Heart left ventricle (tissue), 16 donors: ENCODE data around the gene BCL2. TPM values are rescaled to one million over a fixed set of nuclear protein-coding genes. Genes with fewer than 3 reads are reported as not detected.
"Not testable (repeated sequence)": the region's sequence is repeated elsewhere in the genome, so short reads cannot be mapped to it uniquely, and the experiment has no call there.

ENCODE experiments used
- ATAC-seq, 4 donors: fragments of 200-7000 bp; cut with Tn5 transposase; one replicate each; pipeline ENCODE4 v1.9.1; 2020 to 2022; ENCODE audit warnings: moderate library complexity in 4 of 4, mild to moderate bottlenecking in 3 of 4, moderate number of reproducible peaks in 1 of 4
- DNase-seq, 5 donors: peaks; one replicate each; pipeline ENCODE4 v3.0.0-alpha.2; 2020
- H3K27ac ChIP-seq, 12 donors: fragments of 200-600 bp; sonication (generic) in 4 of 12; one replicate each; pipeline versions ENCODE4 v1.5.0 to v1.8.0; 2016 to 2022; ENCODE audit warnings: mild to moderate bottlenecking in 2 of 12
- H3K27me3 ChIP-seq, 9 donors: fragments of 200-600 bp; sonication (generic) in 2 of 9; one replicate each; pipeline versions ENCODE4 v1.5.1 to v1.8.0; 2016 to 2022; ENCODE audit warnings: mild to moderate bottlenecking in 3 of 9
- H3K36me3 ChIP-seq, 9 donors: fragments of 200-600 bp; sonication (generic) in 2 of 9; one replicate each; pipeline versions ENCODE4 v1.5.0 to v1.8.0; 2018 to 2022; ENCODE audit warnings: mild to moderate bottlenecking in 2 of 9
- H3K4me1 ChIP-seq, 12 donors: fragments of 200-600 bp; sonication (generic) in 4 of 12; one replicate each; pipeline versions ENCODE4 v1.5.0 to v1.8.0; 2016 to 2022; ENCODE audit warnings: mild to moderate bottlenecking in 3 of 12
- H3K4me3 ChIP-seq, 12 donors: fragments of 200-600 bp; sonication (generic) in 4 of 12; one replicate each; pipeline versions ENCODE4 v1.5.0 to v1.8.0; 2017 to 2022; ENCODE audit warnings: mild to moderate bottlenecking in 9 of 12, moderate library complexity in 4 of 12
- H3K9me3 ChIP-seq, 12 donors: fragments of 200-600 bp; sonication (generic) in 4 of 12; one replicate each; pipeline versions ENCODE4 v1.5.0 to v1.8.0; 2016 to 2022; ENCODE audit warnings: mild to moderate bottlenecking in 1 of 12
- POLR2A ChIP-seq, 2 donors: fragments of 450-650 bp; IDR thresholded peaks; one replicate each; pipeline ENCODE4 v1.6.1; 2017; ENCODE audit warnings: antibody characterized with exemption in 2 of 2, mild to moderate bottlenecking in 2 of 2, moderate library complexity in 2 of 2
- WGBS, 4 donors: extraction: QIAGEN DNeasy Blood & Tissue Kit in 2 of 4; methylation state at CpG; one replicate each; pipeline versions ENCODE4 v1.1.5 to v1.1.7; 2013 to 2018; 5-methylcytosine and 5-hydroxymethylcytosine counted together
- intact Hi-C, 10 donors: fragments of 100-400 bp; cut with DNase I; formaldehyde crosslinking; loops; one replicate each; pipeline versions ENCODE4 v1.11.1 to v1.14.2; 2022
- polyA plus RNA-seq, 2 donors: library from polyadenylated mRNA; stranded (reverse); fragments of 200-250 nt; gene quantifications; one replicate each; pipeline ENCODE4 v1.2.3, GENCODE V29; 2013
- total RNA-seq, 9 donors: library from RNA; depleted of rRNA in 2 of 9; stranded (reverse); fragments of >200 nt in 2 of 9; fragmentation: NEBNext Ultra II Directional in 3 of 9; extraction: Animal tissue kit (Norgen Biotek cat#: 25700) in 3 of 9; gene quantifications; one replicate each; pipeline versions ENCODE4 v1.1.0 to v1.2.4, GENCODE V29; 2016 to 2023
- TF ChIP-seq, protein P1 (sequence below), 12 donors: fragments of 200-600 bp; sonication (generic) in 4 of 12; IDR thresholded peaks; one replicate each; pipeline versions ENCODE4 v1.5.0 to v1.8.0; 2018 to 2022; ENCODE audit warnings: antibody characterized with exemption in 12 of 12, mild to moderate bottlenecking in 5 of 12
- donor health status: ischemic (EF 13 %, LVEDD 7.1; RV severe dilation, severe dysfunction).
- donor health status: healthy with polysubstance abuse.
- donor health status: DM: no; HTN: yes; CAD: no.
- donor health status: DM: no; HTN: no; CAD: no.
- donor health status: ischemic (EF 25% LVEDD 6.9; RV normal size, moderate dysfunction).
- donor health status: ischemic (EF 25% LVEDD 5.7; RV mildly dilated, moderate dysfunction).
- donor health status: healthy.
- donor health status: DM: yes; HTN: yes; CAD: no.
- donor health status: ischemic (EF 35%, LVEDD 5.7; RV mildly dilated, moderate dysfunction).
- donor health status: nonischemic (EF 11% LVEDD 7.7; RV severe dilation, severe dysfunction).
- donor health status: DM: yes; HTN: yes; CAD: no.
- donor health status: PGD.
- donor health status: ischemic (EF 29% LVEDD 5.4; RV normal size, mild dysfunction).
- donor health status: nonischemic (EF 23%, LVEDD 6.1; RV moderate dilation, normal function).

BCL2 gene
- total and polyA plus RNA-seq, 11 donors, result 2.9 to 24.2 (median 8.9) TPM

GRCh38 chr18:63236406-63236805, 83.2 kb downstream of the BCL2 start:
- intact Hi-C loops, result no loop called here
- H3K27me3 ChIP-seq, result no peaks in the 10 kb centered on the region
- H3K27ac ChIP-seq, result peak overlapping the region in 8 of 12 donors; percentile 57 to 90 (median 76)
- no peaks in the 10 kb centered on the region for H3K36me3 ChIP-seq
- H3K9me3 ChIP-seq, result no peaks in the 10 kb centered on the region
- ATAC-seq (peak; percentile 38 to 77 (median 66)), DNase-seq (peak in 4 of 5 donors; percentile 45 to 54 (median 49))
- TF ChIP-seq, protein P1, sequence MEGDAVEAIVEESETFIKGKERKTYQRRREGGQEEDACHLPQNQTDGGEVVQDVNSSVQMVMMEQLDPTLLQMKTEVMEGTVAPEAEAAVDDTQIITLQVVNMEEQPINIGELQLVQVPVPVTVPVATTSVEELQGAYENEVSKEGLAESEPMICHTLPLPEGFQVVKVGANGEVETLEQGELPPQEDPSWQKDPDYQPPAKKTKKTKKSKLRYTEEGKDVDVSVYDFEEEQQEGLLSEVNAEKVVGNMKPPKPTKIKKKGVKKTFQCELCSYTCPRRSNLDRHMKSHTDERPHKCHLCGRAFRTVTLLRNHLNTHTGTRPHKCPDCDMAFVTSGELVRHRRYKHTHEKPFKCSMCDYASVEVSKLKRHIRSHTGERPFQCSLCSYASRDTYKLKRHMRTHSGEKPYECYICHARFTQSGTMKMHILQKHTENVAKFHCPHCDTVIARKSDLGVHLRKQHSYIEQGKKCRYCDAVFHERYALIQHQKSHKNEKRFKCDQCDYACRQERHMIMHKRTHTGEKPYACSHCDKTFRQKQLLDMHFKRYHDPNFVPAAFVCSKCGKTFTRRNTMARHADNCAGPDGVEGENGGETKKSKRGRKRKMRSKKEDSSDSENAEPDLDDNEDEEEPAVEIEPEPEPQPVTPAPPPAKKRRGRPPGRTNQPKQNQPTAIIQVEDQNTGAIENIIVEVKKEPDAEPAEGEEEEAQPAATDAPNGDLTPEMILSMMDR (IDR thresholded peaks at IDR 0.05), result no peak
- TF ChIP-seq POLR2A (IDR thresholded peaks at IDR 0.05), result no peak
- WGBS, 4 donors, result 85 to 91% (median 86%) methylated on average over 14 of the region's 14 CpGs
- peaks cover 0 to 39% (median 18%) of the 10 kb centered on the region in 12 donors for H3K4me1 ChIP-seq
- peak overlapping the region in 2 of 12 donors; percentile 5 to 36 for H3K4me3 ChIP-seq

GRCh38 chr18:63235920-63236319, 83.6 kb downstream of the BCL2 start:
- 90 to 94% (median 94%) methylated on average over 4 of the region's 4 CpGs for WGBS, 4 donors
- H3K27me3 ChIP-seq, ATAC-seq, intact Hi-C loops, H3K36me3 ChIP-seq, DNase-seq, H3K4me3 ChIP-seq, H3K9me3 ChIP-seq: not testable (repeated sequence)
- H3K27ac ChIP-seq, result peak overlapping the region in 4 of 12 donors; percentile 30 to 80 (median 43)
- peaks cover 0 to 39% (median 19%) of the 10 kb centered on the region in 12 donors for H3K4me1 ChIP-seq

- intact Hi-C loops, result no loop called here
- TF ChIP-seq POLR2A (IDR thresholded peaks at IDR 0.05), result no peak
- TF ChIP-seq, protein P1 (IDR thresholded peaks at IDR 0.05), result no peak
- ATAC-seq, result no peak
- no peak for DNase-seq
- H3K27ac ChIP-seq, result peak overlapping the region in 1 of 12 donors; percentile 11
- no peak overlapping the region for H3K4me3 ChIP-seq
- H3K4me1 ChIP-seq, result peaks cover 0 to 49% (median 22%) of the 10 kb centered on the region in 12 donors
- H3K9me3 ChIP-seq, result no peaks in the 10 kb centered on the region
- no peaks in the 10 kb centered on the region for H3K36me3 ChIP-seq
- H3K27me3 ChIP-seq, result no peaks in the 10 kb centered on the region
- 52 to 64% (median 57%) methylated on average over 3 of the region's 3 CpGs for WGBS, 4 donors
These were observed 84.7 kb downstream of the BCL2 start for GRCh38 chr18:63234841-63235240.

- Histone ChIP-seq H3K9me3 (no peaks in the 10 kb centered on the region), H3K4me3 (no peak overlapping the region), H3K27ac (peak overlapping the region in 1 of 12 donors; percentile 11), H3K4me1 (peaks cover 0 to 53% (median 24%) of the 10 kb centered on the region in 12 donors), H3K27me3 (no peaks in the 10 kb centered on the region), H3K36me3 (no peaks in the 10 kb centered on the region)
- TF ChIP-seq, protein P1 (IDR thresholded peaks at IDR 0.05), result no peak
- no peak for TF ChIP-seq POLR2A (IDR thresholded peaks at IDR 0.05)
- 95 to 98% (median 97%) methylated on average over 5 of the region's 5 CpGs for WGBS, 4 donors
- intact Hi-C loops, result no loop called here
- ATAC-seq (no peak), DNase-seq (no peak)
These were observed 85.1 kb downstream of the BCL2 start for GRCh38 chr18:63234432-63234831.

- Histone ChIP-seq H3K4me3 (no peak overlapping the region), H3K27ac (no peak overlapping the region), H3K4me1 (peaks cover 0 to 45% (median 19%) of the 10 kb centered on the region in 12 donors), H3K27me3 (no peaks in the 10 kb centered on the region), H3K36me3 (no peaks in the 10 kb centered on the region), H3K9me3 (no peaks in the 10 kb centered on the region)
- intact Hi-C loops, result no loop called here
- DNase-seq, result no peak
- TF ChIP-seq, protein P1 (IDR thresholded peaks at IDR 0.05), result no peak
- TF ChIP-seq POLR2A (IDR thresholded peaks at IDR 0.05), result no peak
- ATAC-seq, result no peak
- 89 to 91% (median 90%) methylated on average over 9 of the region's 9 CpGs for WGBS, 4 donors
These were observed 86.2 kb downstream of the BCL2 start for GRCh38 chr18:63233334-63233733.
